Prostate gland (tissue), 2 donors: ENCODE measurements around the gene AMACR.

Experiments
- POLR2A ChIP-seq: fragments of 450-650 bp; IDR thresholded peaks from one replicate; pipeline ENCODE4 v1.6.1; 2016; ENCODE audit warnings: antibody characterized with exemption, mild to moderate bottlenecking
- POLR2AphosphoS5 ChIP-seq: sonication (generic); formaldehyde crosslinking; IDR thresholded peaks from one replicate; pipeline ENCODE4 v1.6.1; 2017; ENCODE audit warnings: antibody characterized with exemption
- TF ChIP-seq, protein P1 (sequence below), 4 experiments: fragments of 200-600 bp in 2 of 4; fragments of 450-650 bp in 2 of 4; sonication (generic) in 2 of 4; IDR thresholded peaks; 1 replicate in 3 of 4; 2 replicates in 1 of 4; pipeline ENCODE4 v1.5.1; 2016 to 2019; ENCODE audit warnings: antibody characterized with exemption in 4 of 4, mild to moderate bottlenecking in 2 of 4, moderate library complexity in 2 of 4

DNA sequence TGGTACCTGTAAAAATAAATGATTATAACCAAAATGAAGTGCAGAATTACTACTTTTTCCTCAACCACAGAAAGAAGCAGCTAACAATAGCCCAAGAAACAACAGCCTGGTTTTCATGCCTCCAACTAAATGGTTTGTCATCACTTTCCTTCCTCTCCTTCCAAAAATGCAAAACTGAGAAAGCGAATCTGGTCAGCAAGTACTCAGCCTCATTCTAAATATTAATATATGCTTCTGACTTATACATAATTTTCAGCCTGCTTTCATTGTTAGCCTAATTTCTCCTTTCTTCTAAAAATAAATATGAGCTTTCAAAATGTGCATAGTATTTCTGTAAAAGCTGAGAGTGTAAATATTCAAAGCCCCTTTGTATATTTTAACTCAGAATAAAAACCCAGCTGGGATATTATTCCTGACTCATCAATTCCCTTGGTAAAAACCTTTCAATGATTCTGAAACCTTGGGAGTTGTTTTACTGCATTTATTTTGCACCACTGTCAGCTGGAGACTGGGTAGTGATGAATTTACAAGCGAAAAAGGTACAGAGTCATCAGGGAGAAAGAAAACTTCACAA is 50.2 kb downstream of the AMACR start:
- TF ChIP-seq, protein P1, sequence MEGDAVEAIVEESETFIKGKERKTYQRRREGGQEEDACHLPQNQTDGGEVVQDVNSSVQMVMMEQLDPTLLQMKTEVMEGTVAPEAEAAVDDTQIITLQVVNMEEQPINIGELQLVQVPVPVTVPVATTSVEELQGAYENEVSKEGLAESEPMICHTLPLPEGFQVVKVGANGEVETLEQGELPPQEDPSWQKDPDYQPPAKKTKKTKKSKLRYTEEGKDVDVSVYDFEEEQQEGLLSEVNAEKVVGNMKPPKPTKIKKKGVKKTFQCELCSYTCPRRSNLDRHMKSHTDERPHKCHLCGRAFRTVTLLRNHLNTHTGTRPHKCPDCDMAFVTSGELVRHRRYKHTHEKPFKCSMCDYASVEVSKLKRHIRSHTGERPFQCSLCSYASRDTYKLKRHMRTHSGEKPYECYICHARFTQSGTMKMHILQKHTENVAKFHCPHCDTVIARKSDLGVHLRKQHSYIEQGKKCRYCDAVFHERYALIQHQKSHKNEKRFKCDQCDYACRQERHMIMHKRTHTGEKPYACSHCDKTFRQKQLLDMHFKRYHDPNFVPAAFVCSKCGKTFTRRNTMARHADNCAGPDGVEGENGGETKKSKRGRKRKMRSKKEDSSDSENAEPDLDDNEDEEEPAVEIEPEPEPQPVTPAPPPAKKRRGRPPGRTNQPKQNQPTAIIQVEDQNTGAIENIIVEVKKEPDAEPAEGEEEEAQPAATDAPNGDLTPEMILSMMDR (IDR thresholded peaks at IDR 0.05) = no peak
- TF ChIP-seq POLR2AphosphoS5 = no peak
- TF ChIP-seq POLR2A = no peak
